Memory B cell (primary cell): ENCODE data around the gene MYOD1.

Experiments
- ATAC-seq: fragments of 150-1000 bp; cut with Tn5 transposase; 2 replicates; pipeline ENCODE4 v1.10.0; 2021; ENCODE audit warnings: low read depth, mild to moderate bottlenecking, moderate library complexity
- DNase-seq, 2 donors: peaks; one replicate each; pipeline ENCODE4 v3.0.0; 2022; ENCODE audit warnings: low spot score in 2 of 2
- H3K27ac Mint-ChIP-seq: one replicate; pipeline ENCODE4 v1.8.0; 2022; ENCODE audit warnings: mild to moderate bottlenecking, moderate library complexity, mixed read lengths
- H3K27me3 Mint-ChIP-seq: one replicate; pipeline ENCODE4 v1.8.0; 2022; ENCODE audit warnings: mixed read lengths
- H3K36me3 Mint-ChIP-seq: one replicate; pipeline ENCODE4 v1.8.0; 2022; ENCODE audit warnings: mild to moderate bottlenecking, mixed read lengths
- H3K4me1 Mint-ChIP-seq: one replicate; pipeline ENCODE4 v1.8.0; 2022; ENCODE audit warnings: mixed read lengths
- H3K4me3 Mint-ChIP-seq: one replicate; pipeline ENCODE4 v1.8.0; 2022; ENCODE audit warnings: mild to moderate bottlenecking, moderate library complexity, mixed read lengths
- H3K9me3 Mint-ChIP-seq: one replicate; pipeline ENCODE4 v1.8.0; 2022; ENCODE audit warnings: mixed read lengths

MYOD1 gene

DNA sequence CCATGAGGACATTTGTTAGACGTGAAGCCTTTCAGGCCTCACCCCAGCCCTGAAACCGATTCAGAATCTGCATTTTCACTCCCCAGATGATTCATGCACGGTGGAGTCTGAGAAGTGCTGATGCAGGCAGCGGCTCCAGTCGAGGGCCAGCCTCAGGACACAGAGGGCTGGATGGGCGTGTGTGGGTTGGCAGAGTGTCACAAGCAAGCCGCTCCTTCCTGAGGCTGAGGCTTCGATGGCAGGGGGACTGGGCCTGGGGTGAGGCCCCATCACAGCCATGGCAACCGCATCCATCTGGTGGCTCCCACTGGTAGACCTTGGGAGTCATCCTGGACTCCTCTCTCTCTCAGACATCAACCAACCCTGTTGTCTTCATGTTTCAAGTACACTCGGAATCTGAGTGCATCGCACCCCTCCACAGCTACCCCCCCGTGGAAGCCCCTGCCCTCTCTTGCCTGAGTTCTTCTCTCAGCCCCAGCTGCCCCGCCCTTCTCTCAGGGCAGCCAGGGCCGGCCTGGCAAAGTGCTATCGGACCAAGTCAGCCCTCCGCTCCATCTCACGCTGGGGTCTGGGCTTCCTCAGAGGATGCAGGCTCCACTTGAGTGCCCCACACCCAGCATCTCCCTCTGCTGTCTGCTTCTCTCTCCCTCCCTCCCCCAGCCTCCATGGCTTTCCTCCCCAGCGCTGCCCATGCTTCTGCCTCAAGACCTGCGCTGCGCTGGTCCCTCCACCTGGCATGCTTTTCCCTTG lies 25.8 kb downstream of the MYOD1 start:
- no peaks in the 10 kb centered on the region for H3K9me3 Mint-ChIP-seq
- DNase-seq (no peak), ATAC-seq (no peak)
- H3K27me3 Mint-ChIP-seq: peaks cover 22% of the 10 kb centered on the region
- no peak overlapping the region for H3K4me3 Mint-ChIP-seq
- no peak overlapping the region for H3K27ac Mint-ChIP-seq
- no peaks in the 10 kb centered on the region for H3K4me1 Mint-ChIP-seq
- no peaks in the 10 kb centered on the region for H3K36me3 Mint-ChIP-seq

- H3K4me1 Mint-ChIP-seq: no peaks in the 10 kb centered on the region
- DNase-seq: no peak
- no peaks in the 10 kb centered on the region for H3K36me3 Mint-ChIP-seq
- H3K27ac Mint-ChIP-seq: no peak overlapping the region
- H3K27me3 Mint-ChIP-seq: peaks cover 22% of the 10 kb centered on the region
- no peaks in the 10 kb centered on the region for H3K9me3 Mint-ChIP-seq
- ATAC-seq: no peak
- H3K4me3 Mint-ChIP-seq: no peak overlapping the region
These were observed 26.7 kb downstream of the MYOD1 start for GRCh38 chr11:17746096-17746495.

DNA sequence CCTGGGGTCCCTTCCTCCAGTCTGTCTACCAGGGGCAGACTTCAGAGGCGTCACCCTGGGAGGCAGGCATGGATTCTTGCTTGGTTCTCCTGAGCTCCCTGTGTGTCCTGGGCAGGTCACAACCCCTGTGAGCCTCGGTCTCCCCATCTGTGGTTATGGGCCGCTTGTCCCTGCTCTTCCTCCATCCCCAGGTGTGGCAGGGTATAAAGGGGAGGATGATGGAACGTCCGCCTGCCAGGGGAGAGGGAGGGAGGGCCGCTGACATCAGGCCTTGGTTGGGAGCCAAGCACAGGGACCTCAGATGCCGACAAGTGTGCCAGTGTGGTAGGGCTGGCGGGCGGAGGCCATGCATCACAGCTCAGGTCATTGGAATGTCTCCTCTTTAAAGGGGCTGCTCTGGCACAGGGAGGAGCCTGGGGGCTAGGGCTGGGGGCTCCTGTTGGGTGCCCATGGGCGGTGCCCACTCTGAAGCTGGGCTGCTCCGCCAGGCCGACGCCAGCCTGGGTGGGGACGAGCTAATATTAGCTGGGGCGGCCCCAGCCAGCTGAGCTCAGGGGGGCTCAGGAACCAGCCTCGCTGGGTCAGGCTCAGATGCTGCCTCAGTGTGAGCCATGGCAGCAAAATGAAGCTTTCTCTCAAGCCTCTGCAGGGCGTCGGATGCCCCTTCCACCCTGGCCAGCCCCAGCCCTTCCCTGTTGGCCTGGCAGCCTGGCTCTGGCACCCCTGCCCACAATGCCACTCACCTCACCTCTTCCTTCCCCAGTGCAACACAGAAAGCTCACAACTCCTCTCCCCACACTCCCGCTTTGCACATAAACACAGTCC lies 28.0 kb downstream of the MYOD1 start:
- H3K27me3 Mint-ChIP-seq: peaks cover 21% of the 10 kb centered on the region
- DNase-seq (no peak), ATAC-seq (no peak)
- no peak overlapping the region for H3K27ac Mint-ChIP-seq
- no peak overlapping the region for H3K4me3 Mint-ChIP-seq
- H3K9me3 Mint-ChIP-seq: no peaks in the 10 kb centered on the region
- H3K4me1 Mint-ChIP-seq: no peaks in the 10 kb centered on the region
- H3K36me3 Mint-ChIP-seq: no peaks in the 10 kb centered on the region

DNA sequence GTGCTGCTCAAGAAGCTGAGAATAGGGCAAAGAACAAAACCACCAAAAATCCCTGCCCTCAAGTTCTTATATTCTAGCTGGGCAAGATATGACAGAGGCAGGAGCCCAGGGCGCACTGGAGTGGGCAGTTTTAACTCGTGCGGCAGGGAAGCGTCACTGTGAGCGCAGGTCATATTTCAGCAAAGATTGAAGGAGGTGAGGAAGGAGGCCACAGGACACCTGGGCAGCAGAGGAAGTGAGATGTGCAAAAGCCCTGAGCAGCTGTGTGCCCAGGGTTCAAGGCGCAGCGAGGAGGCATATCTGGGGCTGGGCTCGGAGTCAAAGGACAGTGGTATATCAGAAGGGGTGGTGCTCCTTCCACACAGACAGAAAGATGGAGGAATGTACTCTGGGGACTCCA lies 28.7 kb downstream of the MYOD1 start:
- H3K4me1 Mint-ChIP-seq: no peaks in the 10 kb centered on the region
- no peak overlapping the region for H3K27ac Mint-ChIP-seq
- no peak overlapping the region for H3K4me3 Mint-ChIP-seq
- no peaks in the 10 kb centered on the region for H3K36me3 Mint-ChIP-seq
- no peaks in the 10 kb centered on the region for H3K9me3 Mint-ChIP-seq
- no peak for ATAC-seq
- DNase-seq: no peak
- H3K27me3 Mint-ChIP-seq: peaks cover 21% of the 10 kb centered on the region

DNA sequence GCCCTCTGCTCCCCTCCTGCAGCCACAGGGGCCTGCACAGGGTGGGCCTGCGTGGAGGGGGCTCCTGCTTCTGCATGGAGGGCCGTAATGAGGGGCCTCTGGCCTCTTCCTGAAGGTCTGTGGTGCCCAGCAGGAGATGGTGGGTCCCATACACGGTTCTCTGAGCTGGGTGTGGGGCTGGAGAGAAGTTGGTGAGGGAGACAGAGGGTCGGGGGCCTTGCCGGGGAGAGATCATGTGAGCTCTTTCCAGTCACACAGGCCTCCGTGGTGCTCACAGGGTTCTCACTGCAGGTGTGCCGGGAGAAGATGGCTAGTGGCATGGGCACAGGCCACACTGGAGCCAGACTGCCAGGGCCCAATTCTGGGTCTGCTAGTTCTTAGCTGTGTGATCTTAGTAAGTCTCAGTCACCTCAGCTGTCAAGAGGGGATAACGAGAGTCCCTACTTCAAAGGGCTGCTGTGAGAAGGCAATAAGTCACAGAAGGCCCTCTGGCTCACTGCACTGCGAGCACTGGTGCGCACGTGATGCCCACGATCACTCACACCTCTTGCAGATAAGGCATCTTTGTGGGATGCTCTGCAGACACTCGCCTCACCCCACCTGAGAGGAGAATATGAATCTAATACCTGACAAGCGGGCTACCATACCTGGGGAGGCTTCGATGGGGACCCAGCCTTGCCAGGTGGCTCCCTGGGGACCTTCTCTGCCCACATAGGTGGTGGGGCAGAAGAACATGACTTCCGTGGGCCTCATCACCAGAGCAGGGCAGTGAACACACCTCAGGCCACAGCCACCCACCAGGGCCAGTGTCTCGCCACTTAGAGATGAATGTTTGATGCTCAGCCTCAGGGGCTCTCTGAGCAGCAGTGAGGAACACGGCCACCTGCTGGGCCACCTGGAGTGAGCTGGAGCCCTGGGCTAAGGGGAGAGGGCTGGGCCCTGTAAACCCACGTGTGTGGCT lies 29.7 kb downstream of the MYOD1 start:
- no peak overlapping the region for H3K27ac Mint-ChIP-seq
- H3K36me3 Mint-ChIP-seq: no peaks in the 10 kb centered on the region
- ATAC-seq: no peak
- no peaks in the 10 kb centered on the region for H3K4me1 Mint-ChIP-seq
- no peaks in the 10 kb centered on the region for H3K9me3 Mint-ChIP-seq
- no peak for DNase-seq
- H3K4me3 Mint-ChIP-seq: no peak overlapping the region
- peaks cover 21% of the 10 kb centered on the region for H3K27me3 Mint-ChIP-seq

- H3K4me1 Mint-ChIP-seq: no peaks in the 10 kb centered on the region
- H3K27ac Mint-ChIP-seq: no peak overlapping the region
- ATAC-seq: no peak
- H3K36me3 Mint-ChIP-seq: no peaks in the 10 kb centered on the region
- no peak overlapping the region for H3K4me3 Mint-ChIP-seq
- DNase-seq: no peak
- peaks cover 24% of the 10 kb centered on the region for H3K27me3 Mint-ChIP-seq
- H3K9me3 Mint-ChIP-seq: no peaks in the 10 kb centered on the region
These were observed 30.8 kb downstream of the MYOD1 start for GRCh38 chr11:17750013-17750800.

DNA sequence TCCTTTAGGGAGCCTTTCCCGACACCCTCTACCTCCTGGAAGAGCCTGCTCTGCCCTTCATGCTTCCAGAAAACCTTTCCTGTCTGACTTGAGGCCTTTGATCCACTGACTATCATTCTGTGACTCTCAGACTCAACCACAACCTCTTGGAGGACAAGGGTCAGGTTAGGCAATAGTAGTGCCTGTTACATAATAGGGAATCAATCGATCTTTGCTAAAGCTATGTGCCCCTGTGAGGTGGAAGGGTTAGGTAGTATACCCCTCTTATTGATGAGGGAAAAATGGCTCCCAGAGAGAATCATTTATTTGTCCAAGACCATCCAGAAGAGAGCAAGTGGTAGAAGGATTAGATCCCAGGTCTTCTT lies 31.4 kb downstream of the MYOD1 start:
- Mint-ChIP-seq H3K27me3 (peaks cover 20% of the 10 kb centered on the region), H3K27ac (no peak overlapping the region), H3K9me3 (no peaks in the 10 kb centered on the region), H3K36me3 (no peaks in the 10 kb centered on the region), H3K4me3 (no peak overlapping the region), H3K4me1 (no peaks in the 10 kb centered on the region)
- no peak for DNase-seq
- no peak for ATAC-seq

GRCh38 chr11:17751558-17751957 lies 32.2 kb downstream of the MYOD1 start:
- Mint-ChIP-seq H3K4me3 (no peak overlapping the region), H3K9me3 (no peaks in the 10 kb centered on the region), H3K36me3 (no peaks in the 10 kb centered on the region), H3K27me3 (peaks cover 17% of the 10 kb centered on the region), H3K27ac (no peak overlapping the region), H3K4me1 (no peaks in the 10 kb centered on the region)
- DNase-seq (no peak), ATAC-seq (no peak)

- Mint-ChIP-seq H3K9me3 (no peaks in the 10 kb centered on the region), H3K36me3 (no peaks in the 10 kb centered on the region), H3K4me1 (no peaks in the 10 kb centered on the region), H3K27me3 (peaks cover 18% of the 10 kb centered on the region), H3K4me3 (no peak overlapping the region), H3K27ac (no peak overlapping the region)
- ATAC-seq (no peak), DNase-seq (no peak)
These were observed 32.8 kb downstream of the MYOD1 start for GRCh38 chr11:17752144-17752543.

DNA sequence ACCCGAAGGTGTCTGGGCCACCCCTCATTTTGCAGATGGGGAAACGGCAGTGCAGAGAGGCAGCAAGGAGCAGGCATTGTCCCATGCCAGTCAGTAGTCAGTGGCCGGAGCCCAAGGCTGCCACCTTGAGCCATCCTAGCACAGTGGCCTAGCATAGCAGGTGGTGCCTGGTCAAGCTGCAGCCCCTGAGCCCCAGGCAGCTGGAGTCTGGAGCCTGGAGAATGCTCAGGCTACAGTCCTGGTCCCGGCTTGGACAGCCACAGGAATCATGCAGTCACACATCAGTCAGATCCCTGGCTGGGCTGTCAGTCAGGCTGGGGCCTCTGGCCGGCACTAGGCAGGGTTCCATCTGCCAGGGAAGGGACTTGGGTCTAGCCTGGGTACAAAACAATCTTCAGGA lies 33.8 kb downstream of the MYOD1 start:
- H3K4me3 Mint-ChIP-seq: no peak overlapping the region
- no peaks in the 10 kb centered on the region for H3K9me3 Mint-ChIP-seq
- H3K27ac Mint-ChIP-seq: no peak overlapping the region
- DNase-seq: no peak
- no peaks in the 10 kb centered on the region for H3K4me1 Mint-ChIP-seq
- H3K36me3 Mint-ChIP-seq: no peaks in the 10 kb centered on the region
- H3K27me3 Mint-ChIP-seq: peaks cover 14% of the 10 kb centered on the region
- no peak for ATAC-seq

DNA sequence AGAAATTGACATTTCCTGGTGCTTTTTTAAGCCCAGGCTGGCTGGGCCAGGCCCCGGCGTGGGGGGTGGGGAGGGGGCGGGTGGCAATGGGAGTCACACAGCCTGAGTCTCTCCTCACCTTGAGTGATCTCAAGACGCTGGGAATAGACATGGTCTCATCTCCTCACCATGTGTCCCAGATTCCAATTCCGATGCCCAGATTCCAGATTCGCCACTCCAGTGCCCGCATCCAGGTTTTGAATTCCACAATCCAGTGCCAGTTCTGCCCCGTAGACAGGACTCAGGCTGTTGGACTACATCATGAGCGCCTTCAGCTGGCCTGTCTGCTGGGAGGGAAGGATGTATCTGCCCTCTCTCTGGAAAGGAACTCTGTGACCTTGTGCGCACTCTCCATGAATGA lies 34.3 kb downstream of the MYOD1 start:
- DNase-seq: no peak
- no peaks in the 10 kb centered on the region for H3K9me3 Mint-ChIP-seq
- H3K4me3 Mint-ChIP-seq: no peak overlapping the region
- H3K27me3 Mint-ChIP-seq: peaks cover 14% of the 10 kb centered on the region
- no peaks in the 10 kb centered on the region for H3K36me3 Mint-ChIP-seq
- no peak for ATAC-seq
- H3K27ac Mint-ChIP-seq: no peak overlapping the region
- H3K4me1 Mint-ChIP-seq: no peaks in the 10 kb centered on the region

DNA sequence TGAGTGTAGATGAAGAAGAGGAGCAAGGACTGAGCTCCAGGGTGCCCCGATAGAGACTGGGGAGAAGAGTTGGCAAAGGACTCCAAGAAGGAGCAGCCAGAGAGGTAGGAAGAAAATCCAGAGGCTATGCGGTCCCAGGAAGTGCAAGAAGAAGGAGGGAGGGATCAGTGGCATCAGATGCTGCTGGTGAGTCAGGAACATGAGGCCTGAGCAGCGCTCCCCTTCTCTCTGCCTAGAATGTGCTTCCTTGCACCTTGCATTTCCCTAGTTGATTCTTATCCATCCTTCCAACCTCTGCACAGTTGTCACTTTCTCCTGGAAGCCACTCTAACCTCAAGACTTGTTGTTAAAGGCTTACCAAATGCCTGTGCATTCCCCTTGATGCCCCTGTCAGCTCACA lies 36.5 kb downstream of the MYOD1 start:
- H3K9me3 Mint-ChIP-seq: no peaks in the 10 kb centered on the region
- no peak overlapping the region for H3K4me3 Mint-ChIP-seq
- no peaks in the 10 kb centered on the region for H3K36me3 Mint-ChIP-seq
- H3K27me3 Mint-ChIP-seq: peaks cover 10% of the 10 kb centered on the region
- ATAC-seq (no peak), DNase-seq (no peak)
- H3K4me1 Mint-ChIP-seq: no peaks in the 10 kb centered on the region
- no peak overlapping the region for H3K27ac Mint-ChIP-seq
